PC-9 (cell line): ENCODE measurements around the gene PPM1G.

Experiments
- CTCF ChIP-seq: fragments of 200-600 bp; sonication (generic); conservative IDR thresholded peaks from 2 replicates; pipeline ENCODE4 v1.6.1; 2017; ENCODE audit warnings: mixed run types, antibody characterized with exemption, mild to moderate bottlenecking, moderate library complexity
- EZH2 ChIP-seq: fragments of 200-600 bp; sonication (generic); IDR thresholded peaks from 2 replicates; pipeline ENCODE4 v1.8.0; 2017; ENCODE audit warnings: antibody characterized with exemption, low read depth

DNA sequence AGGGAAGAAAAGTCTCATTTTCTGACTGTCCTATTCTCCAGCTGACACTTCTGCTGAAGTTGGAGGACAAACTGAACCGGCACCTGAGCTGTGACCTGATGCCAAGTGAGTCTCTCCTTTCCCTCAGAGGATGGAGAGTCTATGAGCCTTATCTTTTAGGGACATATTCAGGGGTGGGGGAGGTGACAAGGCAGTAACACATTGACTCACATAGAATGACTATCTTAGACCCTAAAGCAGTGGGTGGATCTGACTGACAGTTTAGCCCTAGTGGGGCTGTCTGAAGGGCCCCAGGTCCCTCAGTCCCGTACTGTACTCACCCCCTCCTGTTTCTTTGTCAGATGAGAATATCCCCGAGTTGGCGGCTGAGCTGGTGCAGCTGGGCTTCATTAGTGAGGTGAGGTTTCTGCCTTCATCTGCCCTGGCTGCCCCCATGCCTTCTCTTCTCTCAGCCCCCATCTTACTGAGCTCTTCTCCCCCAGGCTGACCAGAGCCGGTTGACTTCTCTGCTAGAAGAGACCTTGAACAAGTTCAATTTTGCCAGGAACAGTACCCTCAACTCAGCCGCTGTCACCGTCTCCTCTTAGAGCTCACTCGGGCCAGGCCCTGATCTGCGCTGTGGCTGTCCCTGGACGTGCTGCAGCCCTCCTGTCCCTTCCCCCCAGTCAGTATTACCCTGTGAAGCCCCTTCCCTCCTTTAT, 32.0 kb upstream of the PPM1G start:
- TF ChIP-seq EZH2: no peak
- TF ChIP-seq CTCF: no peak
